GM15510 (cell line): ENCODE data around the gene RNF44.

Source experiments
- POLR2A ChIP-seq: IDR thresholded peaks from 3 replicates; pipeline ENCODE4 v1.6.1; 2011; ENCODE audit warnings: borderline replicate concordance; ENCODE audit not compliant: insufficient read length; ENCODE audit errors: extremely low read depth

RNF44 gene

GRCh38 chr5:176536902-176537553, at the start of gene RNF44:
Gene RNF44 (minus strand): TSS chr5:176537402. CDS start chr5:176532472, 4,930 bp downstream.
- TF ChIP-seq POLR2A, result peak; percentile 52

DNA sequence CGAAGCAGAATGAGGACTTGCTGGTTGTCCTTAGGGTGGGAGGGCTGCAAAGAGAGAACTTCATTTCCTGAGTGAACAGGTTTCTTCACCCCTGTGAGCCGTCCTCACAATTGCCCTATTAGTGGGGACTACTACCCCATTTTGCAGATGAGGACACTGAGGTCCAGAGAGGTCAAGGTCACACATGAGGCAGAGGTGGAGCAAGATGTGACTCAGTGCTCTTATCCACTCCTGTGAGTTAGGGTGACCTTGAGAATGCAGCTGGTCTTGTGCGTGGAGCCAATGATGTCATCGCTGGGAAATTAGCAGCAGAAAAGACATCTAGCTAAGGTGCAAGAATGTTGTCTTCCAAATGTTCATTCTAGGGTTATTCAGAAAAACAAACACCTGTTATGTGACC, 45.9 kb upstream of the RNF44 start:
- TF ChIP-seq POLR2A, result no peak

DNA sequence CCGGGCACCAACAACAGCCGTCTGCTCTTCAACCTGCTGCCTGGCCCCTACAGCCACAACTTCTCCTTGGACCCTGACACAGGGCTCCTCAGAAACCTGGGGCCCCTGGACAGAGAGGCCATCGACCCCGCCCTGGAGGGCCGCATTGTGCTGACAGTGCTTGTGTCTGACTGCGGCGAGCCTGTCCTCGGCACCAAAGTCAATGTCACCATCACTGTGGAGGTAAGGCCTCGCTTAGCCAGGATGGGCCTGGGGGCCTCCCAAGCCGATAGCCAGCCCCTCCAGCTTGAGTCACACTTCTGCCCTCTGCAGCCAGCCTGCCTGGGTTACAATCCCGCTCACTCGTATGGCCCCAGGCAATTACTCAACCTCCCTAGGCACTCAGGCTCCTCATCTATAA, 44.2 kb upstream of the RNF44 start:
- no peak for TF ChIP-seq POLR2A

DNA sequence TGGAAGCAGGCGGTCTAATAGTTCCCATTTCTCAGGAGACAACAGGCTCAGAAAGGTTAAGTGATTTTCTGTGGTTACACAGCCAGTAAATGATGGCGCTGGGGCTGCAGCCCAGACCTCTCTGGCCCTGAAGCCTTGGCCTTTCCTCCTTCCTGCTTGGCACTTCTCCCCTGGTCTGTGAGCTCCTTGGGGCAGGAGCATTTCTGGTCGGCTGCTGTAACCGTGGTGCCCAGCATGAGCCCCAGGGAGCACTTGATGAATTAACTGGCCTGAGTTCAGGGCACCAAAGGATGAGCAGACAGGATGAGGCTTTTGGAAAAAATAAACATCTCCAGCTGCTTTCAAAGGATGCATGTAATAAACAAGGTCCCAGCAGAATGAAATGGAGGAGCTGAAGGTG, 42.1 kb upstream of the RNF44 start:
- no peak for TF ChIP-seq POLR2A

DNA sequence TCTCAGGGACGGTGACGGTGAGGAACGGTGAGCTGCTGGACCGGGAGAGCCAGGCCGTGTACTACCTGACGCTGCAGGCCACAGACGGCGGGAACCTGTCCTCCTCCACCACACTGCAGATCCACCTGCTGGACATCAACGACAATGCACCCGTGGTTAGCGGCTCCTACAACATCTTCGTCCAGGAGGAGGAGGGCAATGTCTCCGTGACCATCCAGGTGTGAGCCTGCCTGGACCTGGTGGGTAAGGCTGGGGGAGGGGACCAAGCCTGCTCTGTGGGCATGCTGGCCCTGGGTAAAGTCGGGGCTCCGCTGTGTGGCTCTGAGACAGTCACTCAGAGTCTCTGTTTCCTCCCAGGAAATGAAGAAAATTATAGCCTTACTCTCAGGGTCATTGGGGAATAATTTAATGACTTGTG, 41.2 kb upstream of the RNF44 start:
- no peak for TF ChIP-seq POLR2A

- no peak for TF ChIP-seq POLR2A
These were observed 40.3 kb upstream of the RNF44 start for GRCh38 chr5:176577312-176578176.

- TF ChIP-seq POLR2A, result no peak
These were observed 38.6 kb upstream of the RNF44 start for GRCh38 chr5:176575488-176576422.

DNA sequence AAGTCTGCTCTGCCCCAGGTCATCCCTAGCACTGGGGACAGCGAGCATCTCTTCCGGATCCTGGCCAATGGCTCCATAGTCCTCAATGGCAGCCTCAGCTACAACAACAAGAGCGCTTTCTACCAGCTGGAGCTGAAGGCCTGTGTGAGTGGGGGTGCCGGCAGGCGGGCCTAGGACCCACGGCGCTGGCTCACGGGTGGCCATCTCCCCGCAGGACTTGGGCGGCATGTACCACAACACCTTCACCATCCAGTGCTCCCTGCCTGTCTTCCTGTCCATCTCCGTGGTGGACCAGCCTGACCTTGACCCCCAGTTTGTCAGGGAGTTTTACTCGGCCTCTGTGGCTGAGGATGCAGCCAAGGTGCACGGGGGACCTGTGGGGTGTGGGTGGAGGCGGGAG, 37.9 kb upstream of the RNF44 start:
- no peak for TF ChIP-seq POLR2A

- TF ChIP-seq POLR2A, result no peak
These were observed 37.0 kb upstream of the RNF44 start for GRCh38 chr5:176574297-176574591.

GRCh38 chr5:176573564-176574296, 36.5 kb upstream of the RNF44 start:
- no peak for TF ChIP-seq POLR2A

DNA sequence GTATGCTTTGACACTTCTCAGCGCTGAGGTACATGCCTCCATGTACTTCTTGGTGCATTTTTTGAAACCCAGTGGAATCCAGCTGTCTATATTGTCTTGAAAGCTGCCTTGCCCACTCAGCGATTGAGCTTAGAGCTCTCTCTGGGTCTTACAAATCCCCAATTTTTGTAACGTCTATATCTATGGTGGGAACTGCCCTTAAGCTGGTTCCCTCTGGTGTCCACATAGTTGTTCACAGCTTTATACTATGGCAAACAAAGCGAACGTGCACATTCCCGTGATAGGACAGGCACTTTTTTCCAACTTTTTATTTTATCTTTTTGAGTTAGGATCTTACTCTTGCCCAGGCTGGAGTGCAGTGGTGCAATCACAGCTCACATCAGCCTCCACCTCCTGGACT, 32.8 kb upstream of the RNF44 start:
- TF ChIP-seq POLR2A, result no peak

- TF ChIP-seq POLR2A, result no peak
These were observed 31.5 kb upstream of the RNF44 start for GRCh38 chr5:176568657-176569056.

- no peak for TF ChIP-seq POLR2A
These were observed 28.6 kb upstream of the RNF44 start for GRCh38 chr5:176565760-176566288.

DNA sequence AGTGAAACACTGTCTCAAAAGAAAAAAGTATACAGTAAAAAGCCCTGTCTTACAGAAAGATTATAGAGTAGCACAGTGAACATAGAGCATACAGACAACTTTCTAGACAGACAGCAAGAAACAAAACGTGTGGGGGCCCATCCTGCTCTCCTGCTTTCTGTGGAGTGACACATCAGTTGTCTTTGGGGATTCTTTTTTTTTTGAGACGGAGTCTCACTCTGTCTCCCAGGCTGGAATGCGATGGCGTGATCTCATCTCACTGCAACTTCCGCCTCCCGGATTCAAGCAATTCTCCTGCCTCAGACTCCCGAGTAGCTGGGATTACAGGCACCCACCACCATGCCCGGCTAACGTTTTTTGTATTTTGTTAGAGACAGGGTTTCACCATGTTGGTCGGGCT, 26.8 kb upstream of the RNF44 start:
- no peak for TF ChIP-seq POLR2A
